Neural cell (in vitro differentiated cells): ENCODE measurements around the gene COL4A2.

ENCODE experiments used
- EP300 ChIP-seq: fragments of 450-650 bp; conservative IDR thresholded peaks from 2 replicates; pipeline ENCODE4 v1.6.1; 2014; ENCODE audit warnings: antibody characterized with exemption, mild to moderate bottlenecking, moderate library complexity; ENCODE audit not compliant: poor library complexity, severe bottlenecking
- EZH2 ChIP-seq: fragments of 200-600, 300-800 bp; shearing (Covaris generic), sonication (generic); IDR thresholded peaks from 2 replicates; pipeline ENCODE4 v1.6.1; 2014; ENCODE audit warnings: antibody characterized with exemption, low read length, borderline replicate concordance, mild to moderate bottlenecking; ENCODE audit not compliant: insufficient read depth, poor library complexity, severe bottlenecking
- POLR2AphosphoS5 ChIP-seq: IDR thresholded peaks from 2 replicates; pipeline ENCODE4 v1.6.1; 2012
- RAD21 ChIP-seq: fragments of 450-650 bp; conservative IDR thresholded peaks from 2 replicates; pipeline ENCODE4 v1.6.1; 2014; ENCODE audit warnings: antibody characterized with exemption, mild to moderate bottlenecking, moderate library complexity
- TAF1 ChIP-seq: IDR thresholded peaks from 2 replicates; pipeline ENCODE4 v1.6.1; 2012; ENCODE audit warnings: low read depth
- TF ChIP-seq, protein P1 (sequence below): fragments of 450-650 bp; IDR thresholded peaks from 2 replicates; pipeline ENCODE4 v1.5.1; 2014; ENCODE audit warnings: antibody characterized with exemption, mild to moderate bottlenecking, moderate library complexity; ENCODE audit not compliant: poor library complexity, severe bottlenecking
- TF ChIP-seq, protein P2 (sequence below): IDR thresholded peaks from 2 replicates; pipeline ENCODE4 v1.6.1; 2012; ENCODE audit warnings: borderline replicate concordance

DNA sequence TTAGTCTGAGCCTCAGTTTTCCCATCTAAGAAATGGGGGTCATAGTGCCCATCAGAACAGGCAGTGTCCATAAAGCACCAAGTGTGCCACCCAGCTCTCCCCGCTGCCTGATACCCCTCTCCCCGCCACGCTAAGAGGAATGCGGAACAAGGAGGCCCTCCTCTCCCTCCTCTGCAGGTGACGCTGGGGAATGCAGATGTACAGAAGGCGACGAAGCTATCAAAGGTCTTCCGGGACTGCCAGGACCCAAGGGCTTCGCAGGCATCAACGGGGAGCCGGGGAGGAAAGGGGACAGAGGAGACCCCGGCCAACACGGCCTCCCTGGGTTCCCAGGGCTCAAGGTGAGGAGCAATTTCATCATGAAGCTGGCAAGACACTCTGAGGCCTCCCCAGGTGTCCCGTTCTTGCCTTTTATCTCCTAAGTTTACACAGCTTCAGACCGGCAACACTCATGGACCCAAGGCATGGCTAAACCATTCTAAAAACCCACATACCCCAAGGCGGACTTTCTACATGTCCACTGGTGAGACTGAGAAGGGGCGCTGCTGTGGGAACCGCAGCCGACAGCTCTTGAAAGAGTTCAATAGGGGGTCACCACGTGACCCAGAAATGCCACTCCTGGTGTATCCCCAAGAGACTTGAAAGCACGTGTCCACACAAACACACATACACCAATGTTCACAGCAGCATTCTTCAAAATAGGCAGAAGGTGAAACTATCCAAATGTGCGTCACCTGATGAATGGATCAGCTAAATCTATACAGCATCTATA lies 151.7 kb downstream of the COL4A2 start:
- TF ChIP-seq RAD21 (no peak), EZH2 (no peak), TAF1 (no peak), POLR2AphosphoS5 (no peak), EP300 (no peak)
- TF ChIP-seq, protein P1, sequence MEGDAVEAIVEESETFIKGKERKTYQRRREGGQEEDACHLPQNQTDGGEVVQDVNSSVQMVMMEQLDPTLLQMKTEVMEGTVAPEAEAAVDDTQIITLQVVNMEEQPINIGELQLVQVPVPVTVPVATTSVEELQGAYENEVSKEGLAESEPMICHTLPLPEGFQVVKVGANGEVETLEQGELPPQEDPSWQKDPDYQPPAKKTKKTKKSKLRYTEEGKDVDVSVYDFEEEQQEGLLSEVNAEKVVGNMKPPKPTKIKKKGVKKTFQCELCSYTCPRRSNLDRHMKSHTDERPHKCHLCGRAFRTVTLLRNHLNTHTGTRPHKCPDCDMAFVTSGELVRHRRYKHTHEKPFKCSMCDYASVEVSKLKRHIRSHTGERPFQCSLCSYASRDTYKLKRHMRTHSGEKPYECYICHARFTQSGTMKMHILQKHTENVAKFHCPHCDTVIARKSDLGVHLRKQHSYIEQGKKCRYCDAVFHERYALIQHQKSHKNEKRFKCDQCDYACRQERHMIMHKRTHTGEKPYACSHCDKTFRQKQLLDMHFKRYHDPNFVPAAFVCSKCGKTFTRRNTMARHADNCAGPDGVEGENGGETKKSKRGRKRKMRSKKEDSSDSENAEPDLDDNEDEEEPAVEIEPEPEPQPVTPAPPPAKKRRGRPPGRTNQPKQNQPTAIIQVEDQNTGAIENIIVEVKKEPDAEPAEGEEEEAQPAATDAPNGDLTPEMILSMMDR: no peak
- TF ChIP-seq, protein P2, sequence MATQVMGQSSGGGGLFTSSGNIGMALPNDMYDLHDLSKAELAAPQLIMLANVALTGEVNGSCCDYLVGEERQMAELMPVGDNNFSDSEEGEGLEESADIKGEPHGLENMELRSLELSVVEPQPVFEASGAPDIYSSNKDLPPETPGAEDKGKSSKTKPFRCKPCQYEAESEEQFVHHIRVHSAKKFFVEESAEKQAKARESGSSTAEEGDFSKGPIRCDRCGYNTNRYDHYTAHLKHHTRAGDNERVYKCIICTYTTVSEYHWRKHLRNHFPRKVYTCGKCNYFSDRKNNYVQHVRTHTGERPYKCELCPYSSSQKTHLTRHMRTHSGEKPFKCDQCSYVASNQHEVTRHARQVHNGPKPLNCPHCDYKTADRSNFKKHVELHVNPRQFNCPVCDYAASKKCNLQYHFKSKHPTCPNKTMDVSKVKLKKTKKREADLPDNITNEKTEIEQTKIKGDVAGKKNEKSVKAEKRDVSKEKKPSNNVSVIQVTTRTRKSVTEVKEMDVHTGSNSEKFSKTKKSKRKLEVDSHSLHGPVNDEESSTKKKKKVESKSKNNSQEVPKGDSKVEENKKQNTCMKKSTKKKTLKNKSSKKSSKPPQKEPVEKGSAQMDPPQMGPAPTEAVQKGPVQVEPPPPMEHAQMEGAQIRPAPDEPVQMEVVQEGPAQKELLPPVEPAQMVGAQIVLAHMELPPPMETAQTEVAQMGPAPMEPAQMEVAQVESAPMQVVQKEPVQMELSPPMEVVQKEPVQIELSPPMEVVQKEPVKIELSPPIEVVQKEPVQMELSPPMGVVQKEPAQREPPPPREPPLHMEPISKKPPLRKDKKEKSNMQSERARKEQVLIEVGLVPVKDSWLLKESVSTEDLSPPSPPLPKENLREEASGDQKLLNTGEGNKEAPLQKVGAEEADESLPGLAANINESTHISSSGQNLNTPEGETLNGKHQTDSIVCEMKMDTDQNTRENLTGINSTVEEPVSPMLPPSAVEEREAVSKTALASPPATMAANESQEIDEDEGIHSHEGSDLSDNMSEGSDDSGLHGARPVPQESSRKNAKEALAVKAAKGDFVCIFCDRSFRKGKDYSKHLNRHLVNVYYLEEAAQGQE: no peak
